H1 (cell line): Measurements from ENCODE around the gene AKAP8. TPM values are rescaled to one million over a fixed set of nuclear protein-coding genes. Genes with fewer than 3 reads are reported as not detected.

Source experiments
- CTCF ChIA-PET: fragments of 300-600 bp; sonication (Branson Sonifier 250); formaldehyde crosslinking; loops from one replicate; lab custom pipeline; 2021; ENCODE audit not compliant: partially characterized antibody; lab: Charles Lee
- POLR2A ChIA-PET: fragments of 300-600 bp; sonication (Branson Sonifier 250); formaldehyde crosslinking; loops from one replicate; lab custom pipeline; 2021; ENCODE audit warnings: inconsistent platforms; ENCODE audit not compliant: partially characterized antibody; lab: Charles Lee
- DNase-seq, 2 experiments: peaks; one replicate each; pipeline versions ENCODE4 v3.0.0 to v3.0.0-alpha.2; 2010 to 2022; ENCODE audit warnings: low spot score in 2 of 2, low read depth in 1 of 2, mixed read lengths in 1 of 2
- FAIRE-seq: peaks from 2 replicates; lab custom pipeline; 2011; peaks lifted over from hg19 to GRCh38; lab: Jason Lieb, UNC
- H2AFZ ChIP-seq: 2 replicates; pipeline ENCODE4 v1.8.1; 2012; ENCODE audit warnings: low read length, inconsistent platforms
- H2AK5ac ChIP-seq: 2 replicates; pipeline ENCODE4 v1.6.1; 2013; ENCODE audit warnings: low read depth, low read length
- H2BK120ac ChIP-seq: replicated peaks from 2 replicates; pipeline ENCODE3; 2013; ENCODE audit warnings: low read depth, low read length, inconsistent platforms
- H2BK12ac ChIP-seq: 2 replicates; pipeline ENCODE4 v1.6.1; 2013; ENCODE audit warnings: low read depth, low read length
- H2BK15ac ChIP-seq: 2 replicates; pipeline ENCODE4 v1.6.1; 2013; ENCODE audit warnings: low read length
- H2BK20ac ChIP-seq: 2 replicates; pipeline ENCODE4 v1.6.1; 2013; ENCODE audit warnings: low read length
- H2BK5ac ChIP-seq: 2 replicates; pipeline ENCODE4 v1.6.1; 2013; ENCODE audit warnings: low read depth, low read length
- H3K14ac ChIP-seq: 2 replicates; pipeline ENCODE4 v1.6.1; 2013; ENCODE audit warnings: inconsistent platforms; ENCODE audit not compliant: insufficient read length
- H3K18ac ChIP-seq: 2 replicates; pipeline ENCODE4 v1.6.1; 2013; ENCODE audit warnings: low read length; ENCODE audit errors: extremely low read depth
- H3K23ac ChIP-seq: 2 replicates; pipeline ENCODE4 v1.6.1; 2013; ENCODE audit warnings: inconsistent platforms; ENCODE audit not compliant: insufficient read length
- H3K23me2 ChIP-seq: 2 replicates; pipeline ENCODE4 v1.6.1; 2013; ENCODE audit warnings: low read depth, low read length
- H3K27ac ChIP-seq: 2 replicates; pipeline ENCODE4 v1.6.1; 2011; ENCODE audit warnings: low read depth, low read length, inconsistent platforms
- H3K27me3 ChIP-seq, 4 experiments: replicated peaks in 1 of 4; 1 replicate in 1 of 4; 2 replicates in 3 of 4; pipeline versions ENCODE4 v1.6.1 to v1.8.1; 2011 to 2013; ENCODE audit warnings: low read length in 3 of 4, mild to moderate bottlenecking in 3 of 4, inconsistent platforms in 2 of 4, mixed read lengths in 2 of 4, moderate library complexity in 1 of 4; ENCODE audit not compliant: control insufficient read depth in 3 of 4, insufficient read depth in 3 of 4; ENCODE audit errors: extremely low read depth in 1 of 4
- H3K36me3 ChIP-seq, 4 experiments: 2 replicates each; pipeline versions ENCODE4 v1.6.1 to v1.8.1; 2011 to 2013; ENCODE audit warnings: mild to moderate bottlenecking in 4 of 4, low read length in 3 of 4, moderate library complexity in 2 of 4, control low read depth in 1 of 4, inconsistent platforms in 1 of 4; ENCODE audit not compliant: insufficient read depth in 4 of 4, control insufficient read depth in 2 of 4
- H3K4ac ChIP-seq: replicated peaks from 2 replicates; pipeline ENCODE3; 2013; ENCODE audit warnings: low read length, low read depth, mixed read lengths, inconsistent platforms; ENCODE audit not compliant: insufficient read length
- H3K4me1 ChIP-seq, 4 experiments: replicated peaks in 1 of 4; 1 replicate in 1 of 4; 2 replicates in 3 of 4; pipeline versions ENCODE4 v1.6.1 to v1.8.1; 2011 to 2013; ENCODE audit warnings: low read length in 3 of 4, inconsistent platforms in 2 of 4, mixed read lengths in 1 of 4; ENCODE audit not compliant: insufficient read depth in 4 of 4, control insufficient read depth in 3 of 4
- H3K4me2 ChIP-seq, 2 experiments: 2 replicates each; pipeline versions ENCODE4 v1.6.1 to v1.8.1; 2011 to 2013; ENCODE audit warnings: low read depth in 2 of 2, low read length in 2 of 2, control low read depth in 1 of 2, inconsistent platforms in 1 of 2, mild to moderate bottlenecking in 1 of 2; ENCODE audit not compliant: insufficient read depth in 1 of 2
- H3K4me3 ChIP-seq, 4 experiments: fragments of 200-600, 300-600 bp in 1 of 4; sonication (generic), shearing (Covaris generic), sonication (Bioruptor Twin) in 1 of 4; 2 replicates each; pipeline versions ENCODE4 v1.5.1 to v1.8.1; 2011 to 2016; ENCODE audit warnings: low read length in 4 of 4, low read depth in 3 of 4, control low read depth in 2 of 4, inconsistent platforms in 2 of 4, mild to moderate bottlenecking in 2 of 4, mixed read lengths in 1 of 4, moderate library complexity in 1 of 4; ENCODE audit not compliant: insufficient read depth in 2 of 4; ENCODE audit errors: extremely low read depth in 1 of 4
- H3K56ac ChIP-seq: replicated peaks from 2 replicates; pipeline ENCODE3; 2013; ENCODE audit warnings: low read depth, mild to moderate bottlenecking, mixed read lengths, low read length, inconsistent platforms; ENCODE audit not compliant: insufficient read length
- H3K79me1 ChIP-seq: 2 replicates; pipeline ENCODE4 v1.6.1; 2013; ENCODE audit warnings: low read depth, low read length, control low read depth
- H3K79me2 ChIP-seq, 2 experiments: 2 replicates each; pipeline versions ENCODE4 v1.6.1 to v1.8.1; 2012 to 2013; ENCODE audit warnings: low read length in 2 of 2, mild to moderate bottlenecking in 2 of 2, inconsistent platforms in 1 of 2; ENCODE audit not compliant: insufficient read depth in 2 of 2, control insufficient read depth in 1 of 2
- H3K9ac ChIP-seq, 4 experiments: replicated peaks in 1 of 4; 1 replicate in 1 of 4; 2 replicates in 3 of 4; pipeline versions ENCODE4 v1.6.1 to v1.8.1; 2011 to 2013; ENCODE audit warnings: low read depth in 3 of 4, low read length in 3 of 4, control low read depth in 2 of 4, mild to moderate bottlenecking in 2 of 4, moderate library complexity in 2 of 4, inconsistent platforms in 1 of 4; ENCODE audit errors: extremely low read depth in 1 of 4
- H3K9me3 ChIP-seq, 2 experiments: 2 replicates each; pipeline versions ENCODE4 v1.6.1 to v1.8.1; 2012 to 2013; ENCODE audit warnings: mild to moderate bottlenecking in 2 of 2, moderate library complexity in 2 of 2, control low read depth in 1 of 2, inconsistent platforms in 1 of 2, low read depth in 1 of 2, low read length in 1 of 2, mixed read lengths in 1 of 2; ENCODE audit not compliant: insufficient read depth in 2 of 2
- H4K20me1 ChIP-seq, 2 experiments: replicated peaks in 1 of 2; 2 replicates each; pipeline versions ENCODE3 to v1.8.1; 2011 to 2013; ENCODE audit warnings: inconsistent platforms in 2 of 2, low read length in 2 of 2, mild to moderate bottlenecking in 1 of 2; ENCODE audit not compliant: insufficient read depth in 2 of 2, control insufficient read depth in 1 of 2
- H4K5ac ChIP-seq: 2 replicates; pipeline ENCODE4 v1.6.1; 2013; ENCODE audit warnings: low read length, low read depth, mixed read lengths, inconsistent platforms; ENCODE audit not compliant: insufficient read length
- H4K8ac ChIP-seq: 2 replicates; pipeline ENCODE4 v1.8.0; 2013; ENCODE audit warnings: mild to moderate bottlenecking, moderate library complexity, low read length, inconsistent platforms; ENCODE audit not compliant: insufficient read depth; ENCODE audit errors: extremely low read depth
- H4K91ac ChIP-seq: replicated peaks from 2 replicates; pipeline ENCODE3; 2013; ENCODE audit warnings: low read length, mixed read lengths, inconsistent platforms; ENCODE audit not compliant: insufficient read length
- CBX5 ChIP-seq: fragments of 300-800, 300-1000 bp; sonication (generic); IDR thresholded peaks from 2 replicates; pipeline ENCODE4 v1.7.1; 2016; ENCODE audit warnings: antibody characterized with exemption, low read length, low read depth
- CEBPB ChIP-seq: IDR thresholded peaks from 2 replicates; pipeline ENCODE4 v1.6.1; 2012; ENCODE audit warnings: low read depth, low read length
- CREB1 ChIP-seq: IDR thresholded peaks from 2 replicates; pipeline ENCODE4 v1.6.1; 2012; ENCODE audit warnings: inconsistent platforms
- RFX5 ChIP-seq: IDR thresholded peaks from 2 replicates; pipeline ENCODE4 v1.6.1; 2011; ENCODE audit warnings: low read depth, low read length, improper control_type of control experiment, borderline replicate concordance
- RXRA ChIP-seq: IDR thresholded peaks from 2 replicates; pipeline ENCODE4 v1.6.1; 2011; ENCODE audit warnings: low read depth, mild to moderate bottlenecking, low read length, moderate library complexity; ENCODE audit not compliant: insufficient read depth
- SAP30 ChIP-seq: fragments of 300-600 bp; sonication (generic); IDR thresholded peaks from 2 replicates; pipeline ENCODE4 v1.7.1; 2012; ENCODE audit warnings: low read length, moderate library complexity, mild to moderate bottlenecking, inconsistent platforms; ENCODE audit not compliant: insufficient read depth, insufficient replicate concordance
- SRF ChIP-seq: IDR thresholded peaks from 2 replicates; pipeline ENCODE4 v1.6.1; 2011; ENCODE audit warnings: mild to moderate bottlenecking, low read depth, low read length, moderate library complexity
- WGBS, 2 experiments: shearing (Covaris generic) in 1 of 2; methylation state at CpG; one replicate each; pipeline versions ENCODE4 v1.1.6 to v1.1.7; 2013 to 2015; ENCODE audit warnings: low lambda C conversion rate in 2 of 2, mixed read lengths in 2 of 2, inconsistent platforms in 1 of 2, low coverage in 1 of 2, missing lambda C conversion rate in 1 of 2; ENCODE audit not compliant: insufficient replicate concordance in 2 of 2, insufficient coverage in 1 of 2, insufficient read length in 1 of 2; ENCODE audit errors: extremely low coverage in 1 of 2, missing lambda C conversion rate in 1 of 2; 5-methylcytosine and 5-hydroxymethylcytosine counted together
- polyA plus RNA-seq, 7 experiments: library from polyadenylated mRNA; depleted of rRNA in 3 of 7; stranded (reverse) in 5 of 7; unstranded in 2 of 7; fragments of >200 nt in 5 of 7; fragments of 200-250 nt in 2 of 7; gene quantifications; 1 replicate in 5 of 7; 2 replicates in 1 of 7; 4 replicates in 1 of 7; pipeline versions ENCODE4 v1.2.1 to v1.2.3, GENCODE V29; 2011 to 2013; ENCODE audit warnings: missing spikeins in 2 of 7, mixed read lengths in 2 of 7
- total RNA-seq: library from RNA; stranded (reverse); fragmentation: NEBNext Ultra II Directional; extraction: Animal tissue kit (Norgen Biotek cat#: 25700); gene quantifications from 2 replicates; pipeline ENCODE4 v1.2.1, GENCODE V29; 2021
- TF ChIP-seq, protein P1 (sequence below): IDR thresholded peaks from 2 replicates; pipeline ENCODE4 v1.6.1; 2012; ENCODE audit warnings: low read length, inconsistent platforms
- TF ChIP-seq, protein P2 (sequence below): IDR thresholded peaks from 2 replicates; pipeline ENCODE4 v1.6.1; 2011; ENCODE audit warnings: low read length, improper control_type of control experiment

AKAP8 gene
- total and polyA plus RNA-seq, 2 of the 8 experiments (the other 6 are each of a cell fraction or from before 2014, with no cell fraction given) = 17.0 to 41.0 TPM

DNA sequence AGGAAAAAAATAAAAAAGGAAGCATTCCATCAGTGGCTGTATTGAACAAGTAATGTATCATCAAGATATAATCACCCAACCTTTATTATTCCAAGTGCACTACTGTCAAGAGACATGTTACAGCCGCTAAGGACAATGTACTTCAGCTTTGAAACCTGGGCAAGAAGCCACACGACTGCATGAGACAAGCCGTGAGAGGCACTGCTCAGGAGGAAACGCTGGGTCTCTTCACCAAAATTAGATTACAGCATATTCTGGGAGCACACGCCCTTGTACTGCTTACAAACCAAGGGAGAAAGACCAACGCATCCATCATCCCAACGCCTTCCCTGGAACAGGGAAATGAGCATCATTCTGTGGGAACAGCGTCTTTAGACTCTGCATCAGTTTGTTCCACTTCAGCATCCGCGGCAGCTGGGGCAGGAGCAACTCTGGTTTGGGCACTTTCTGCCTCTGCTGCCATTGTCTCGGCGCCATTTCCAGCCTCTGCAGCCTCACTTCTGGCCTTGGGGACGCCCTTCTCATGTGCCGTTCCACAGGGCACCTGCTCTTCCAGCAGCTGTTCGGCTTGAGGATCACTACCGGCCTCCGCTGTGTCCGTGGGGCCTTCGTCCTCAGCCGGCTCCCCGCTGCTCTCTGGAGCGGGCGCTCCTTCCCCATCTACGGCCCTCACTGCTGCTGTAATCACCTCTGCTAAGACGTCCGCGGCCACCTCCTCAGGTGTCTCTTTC, 24.9 kb downstream of the AKAP8 start:
- CTCF ChIA-PET = interaction anchor here (1.3 to 1.6 kb wide), 3 partner anchors 17 to 253 kb away, joined by 3 read pairs; no protein-coding TSS in a partner anchor
- TF ChIP-seq, protein P1, sequence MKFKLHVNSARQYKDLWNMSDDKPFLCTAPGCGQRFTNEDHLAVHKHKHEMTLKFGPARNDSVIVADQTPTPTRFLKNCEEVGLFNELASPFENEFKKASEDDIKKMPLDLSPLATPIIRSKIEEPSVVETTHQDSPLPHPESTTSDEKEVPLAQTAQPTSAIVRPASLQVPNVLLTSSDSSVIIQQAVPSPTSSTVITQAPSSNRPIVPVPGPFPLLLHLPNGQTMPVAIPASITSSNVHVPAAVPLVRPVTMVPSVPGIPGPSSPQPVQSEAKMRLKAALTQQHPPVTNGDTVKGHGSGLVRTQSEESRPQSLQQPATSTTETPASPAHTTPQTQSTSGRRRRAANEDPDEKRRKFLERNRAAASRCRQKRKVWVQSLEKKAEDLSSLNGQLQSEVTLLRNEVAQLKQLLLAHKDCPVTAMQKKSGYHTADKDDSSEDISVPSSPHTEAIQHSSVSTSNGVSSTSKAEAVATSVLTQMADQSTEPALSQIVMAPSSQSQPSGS = no peak
- TF ChIP-seq CBX5 = no peak
- no peak for TF ChIP-seq CEBPB
- TF ChIP-seq SRF = no peak
- TF ChIP-seq, protein P2, sequence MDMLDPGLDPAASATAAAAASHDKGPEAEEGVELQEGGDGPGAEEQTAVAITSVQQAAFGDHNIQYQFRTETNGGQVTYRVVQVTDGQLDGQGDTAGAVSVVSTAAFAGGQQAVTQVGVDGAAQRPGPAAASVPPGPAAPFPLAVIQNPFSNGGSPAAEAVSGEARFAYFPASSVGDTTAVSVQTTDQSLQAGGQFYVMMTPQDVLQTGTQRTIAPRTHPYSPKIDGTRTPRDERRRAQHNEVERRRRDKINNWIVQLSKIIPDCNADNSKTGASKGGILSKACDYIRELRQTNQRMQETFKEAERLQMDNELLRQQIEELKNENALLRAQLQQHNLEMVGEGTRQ = no peak
- no peak for TF ChIP-seq RFX5
- TF ChIP-seq RXRA = no peak
- no peak for TF ChIP-seq SAP30
- no peak for TF ChIP-seq CREB1

More for the DNA sequence above, 24.9 kb downstream of the AKAP8 start:
- Histone ChIP-seq H3K9ac (no peak overlapping the region), H2BK5ac (no peak overlapping the region; the same call in 1 of the 2 replicates), H4K20me1 (peaks cover 2 to 4% of the 10 kb centered on the region in 2 experiments), H3K23ac (no peak overlapping the region), H3K79me1 (no peaks in the 10 kb centered on the region), H3K79me2 (no peaks in the 10 kb centered on the region), H3K4ac (no peak overlapping the region), H3K36me3 (peaks cover 14 to 49% (median 38%) of the 10 kb centered on the region in 4 experiments), H3K27ac (no peak overlapping the region), H4K91ac (no peak overlapping the region), H2BK120ac (no peak overlapping the region), H4K8ac (no peak overlapping the region), H3K4me3 (no peak overlapping the region), H2BK15ac (no peak overlapping the region), H3K9me3 (no peaks in the 10 kb centered on the region), H3K23me2 (no peaks in the 10 kb centered on the region), H4K5ac (no peak overlapping the region), H2AK5ac (no peak overlapping the region), H2BK20ac (no peak overlapping the region), H3K56ac (no peak overlapping the region), H2BK12ac (no peak overlapping the region), H2AFZ (no peak overlapping the region), H3K4me2 (no peak overlapping the region), H3K18ac (no peak overlapping the region), H3K14ac (no peak overlapping the region), H3K4me1 (no peaks in the 10 kb centered on the region), H3K27me3 (no peaks in the 10 kb centered on the region)
- FAIRE-seq (no peak), DNase-seq (no peak)
- 95% methylated on average over 25 of the region's 27 CpGs; no CpG with 5 or more reads in 1 of the 2 experiments for WGBS, 2 experiments
- POLR2A ChIA-PET = interaction anchor here (0.6 to 2.9 kb wide), 5 partner anchors 9 to 115 kb away, joined by 3 to 8 read pairs (median 3); partner anchors contain the start of gene AKAP8
